MM.1S (cell line): ENCODE measurements around the gene LRRC4C.
A peak's percentile ranks its signal among the peaks of the same experiment; 100 is the strongest.

Source experiments
- DNase-seq: peaks from one replicate; pipeline ENCODE4 v3.0.0-alpha.2; 2015
- H2AFZ ChIP-seq: fragments of 300-600 bp; sonication (generic); 2 replicates; pipeline ENCODE4 v1.6.0; 2016; ENCODE audit warnings: antibody characterized with exemption, low read length
- H3F3A ChIP-seq: fragments of 300-600 bp; sonication (generic); 2 replicates; pipeline ENCODE4 v1.6.1; 2016; ENCODE audit warnings: mild to moderate bottlenecking, antibody characterized with exemption, low read length, moderate library complexity, mixed read lengths; ENCODE audit not compliant: insufficient read depth
- H3K27ac ChIP-seq: fragments of 300-600 bp; sonication (generic); 2 replicates; pipeline ENCODE4 v1.5.1; 2016; ENCODE audit warnings: mild to moderate bottlenecking, low read length
- H3K27me3 ChIP-seq: fragments of 300-600 bp; sonication (generic); replicated peaks from 2 replicates; pipeline ENCODE4 v1.6.0; 2016; ENCODE audit warnings: low read length; ENCODE audit not compliant: insufficient read depth
- H3K36me3 ChIP-seq: fragments of 300-600 bp; sonication (generic); replicated peaks from 2 replicates; pipeline ENCODE4 v1.6.1; 2016; ENCODE audit warnings: mild to moderate bottlenecking, low read length, mixed read lengths; ENCODE audit not compliant: insufficient read depth
- H3K4me1 ChIP-seq: fragments of 300-600 bp; sonication (generic); 2 replicates; pipeline ENCODE4 v1.6.1; 2016; ENCODE audit warnings: low read length, mixed read lengths
- H3K4me2 ChIP-seq: fragments of 300-600 bp; sonication (generic); 2 replicates; pipeline ENCODE4 v1.6.0; 2016; ENCODE audit warnings: low read depth, low read length
- H3K4me3 ChIP-seq: fragments of 300-600 bp; sonication (generic); 2 replicates; pipeline ENCODE4 v1.5.1; 2016; ENCODE audit warnings: low read length, mixed read lengths
- H3K79me2 ChIP-seq: fragments of 300-600 bp; sonication (generic); 2 replicates; pipeline ENCODE4 v1.6.1; 2016; ENCODE audit warnings: mixed run types, low read length, mixed read lengths
- H3K9ac ChIP-seq: fragments of 300-600 bp; sonication (generic); 2 replicates; pipeline ENCODE4 v1.6.1; 2016; ENCODE audit warnings: low read length, mixed read lengths
- H3K9me2 ChIP-seq: fragments of 300-600 bp; sonication (generic); replicated peaks from 2 replicates; pipeline ENCODE4 v1.6.1; 2016; ENCODE audit warnings: mild to moderate bottlenecking, low read length, mixed read lengths; ENCODE audit not compliant: insufficient read depth
- H3K9me3 ChIP-seq: fragments of 300-600 bp; sonication (generic); replicated peaks from 2 replicates; pipeline ENCODE4 v1.6.1; 2016; ENCODE audit warnings: mild to moderate bottlenecking, low read length, mixed read lengths; ENCODE audit not compliant: insufficient read depth
- H4K20me1 ChIP-seq: fragments of 300-600 bp; sonication (generic); 2 replicates; pipeline ENCODE4 v1.6.1; 2016; ENCODE audit warnings: mild to moderate bottlenecking, low read length, moderate library complexity, mixed read lengths; ENCODE audit not compliant: insufficient read depth
- CTCF ChIP-seq: fragments of 300-600 bp; sonication (generic); IDR thresholded peaks from 2 replicates; pipeline ENCODE4 v1.5.1; 2016; ENCODE audit warnings: antibody characterized with exemption, low read length, mixed read lengths
- EZH2 ChIP-seq: fragments of 300-600 bp; sonication (generic); optimal IDR thresholded peaks from 2 replicates; pipeline ENCODE3; 2017; ENCODE audit warnings: low read depth, mild to moderate bottlenecking, antibody characterized with exemption, low read length, mixed read lengths
- EZH2phosphoT487 ChIP-seq: fragments of 300-600 bp; sonication (generic); IDR thresholded peaks from 2 replicates; pipeline ENCODE4 v1.6.1; 2018; ENCODE audit warnings: antibody characterized with exemption, low read length

LRRC4C gene

DNA sequence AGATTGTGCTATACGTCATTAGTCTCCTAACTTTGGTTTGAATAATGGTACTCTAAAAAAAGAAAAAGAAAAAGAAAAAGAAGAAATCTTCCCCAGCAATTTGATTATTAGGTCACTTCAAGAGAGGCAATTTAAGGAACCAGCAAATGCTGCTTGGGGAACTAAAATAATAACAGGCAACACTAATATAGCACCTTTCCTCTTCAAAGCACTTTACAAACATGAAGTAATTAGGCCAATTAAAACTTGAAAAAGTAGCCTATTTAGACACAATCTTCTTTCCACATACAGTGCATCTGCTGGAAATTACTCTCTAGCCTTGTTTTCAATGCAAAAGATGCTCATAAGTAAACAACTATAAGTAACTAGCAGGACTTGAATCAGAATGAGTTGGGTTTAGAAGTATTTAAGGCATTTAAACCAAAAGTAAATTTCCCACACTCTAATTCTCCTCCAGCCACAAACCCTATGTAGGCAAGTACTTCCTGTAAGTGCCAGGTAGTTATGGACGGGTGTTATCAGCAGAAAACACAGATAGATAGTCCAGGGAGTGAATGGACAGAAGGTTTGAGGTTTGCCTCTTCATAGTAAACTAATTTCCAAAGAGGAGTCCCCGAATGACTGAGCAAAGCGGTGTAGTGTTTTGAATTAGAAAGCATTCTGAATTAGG, 44.5 kb downstream of the LRRC4C start:
- no peaks in the 10 kb centered on the region for H3K9me3 ChIP-seq
- H3K79me2 ChIP-seq = no peaks in the 10 kb centered on the region
- peaks cover 7% of the 10 kb centered on the region; the same call in 1 of the 2 replicates for H3F3A ChIP-seq
- TF ChIP-seq EZH2phosphoT487 (no peak), EZH2 (no peak)
- H3K9me2 ChIP-seq = no peaks in the 10 kb centered on the region
- H4K20me1 ChIP-seq = no peaks in the 10 kb centered on the region
- H3K4me3 ChIP-seq = no peak overlapping the region
- H2AFZ ChIP-seq = no peak overlapping the region
- no peaks in the 10 kb centered on the region for H3K36me3 ChIP-seq
- H3K9ac ChIP-seq = no peak overlapping the region
- peaks cover 23% of the 10 kb centered on the region for H3K4me1 ChIP-seq
- peak overlapping the region; percentile 46; the same call in 1 of the 2 replicates for H3K4me2 ChIP-seq
- no peak for DNase-seq
- no peak overlapping the region for H3K27ac ChIP-seq
- peaks cover 12% of the 10 kb centered on the region; the same call in 1 of the 2 replicates for H3K27me3 ChIP-seq

DNA sequence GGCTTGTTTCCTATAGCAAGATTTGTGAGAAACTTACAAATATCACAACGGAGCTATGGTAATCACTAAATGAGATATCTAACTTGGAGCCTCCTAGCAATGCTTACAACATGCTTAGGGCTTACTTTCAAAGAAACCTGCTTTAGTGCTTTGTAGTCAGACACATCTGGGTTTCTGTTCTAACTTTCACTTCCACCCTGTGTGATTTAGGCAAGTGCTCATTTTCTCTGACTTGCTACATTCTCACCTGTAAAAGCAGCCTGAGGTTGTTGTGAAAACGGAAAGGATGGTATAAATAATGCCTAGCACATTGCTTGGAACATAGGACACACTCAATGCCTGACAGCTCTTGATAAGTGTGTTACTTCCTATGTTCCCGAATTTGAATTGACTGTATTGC, 45.6 kb downstream of the LRRC4C start:
- Histone ChIP-seq H3K4me1 (peaks cover 18% of the 10 kb centered on the region), H3K27ac (peak overlapping the region; percentile 16; the same call in 1 of the 2 replicates), H3K9ac (no peak overlapping the region), H4K20me1 (no peaks in the 10 kb centered on the region), H3K4me3 (no peak overlapping the region), H3K9me2 (no peaks in the 10 kb centered on the region), H2AFZ (no peak overlapping the region), H3K36me3 (no peaks in the 10 kb centered on the region), H3F3A (peaks cover 7% of the 10 kb centered on the region; the same call in 1 of the 2 replicates), H3K4me2 (peak overlapping the region; percentile 46), H3K9me3 (no peaks in the 10 kb centered on the region), H3K27me3 (peaks cover 12% of the 10 kb centered on the region; the same call in 1 of the 2 replicates), H3K79me2 (no peaks in the 10 kb centered on the region)
- peak; percentile 88 for DNase-seq
- TF ChIP-seq CTCF (no peak), EZH2 (no peak), EZH2phosphoT487 (no peak)

- no peak for DNase-seq
- H3K9ac ChIP-seq = no peak overlapping the region
- H3K27ac ChIP-seq = no peak overlapping the region
- no peaks in the 10 kb centered on the region for H3F3A ChIP-seq
- H3K27me3 ChIP-seq = no peaks in the 10 kb centered on the region
- H4K20me1 ChIP-seq = no peaks in the 10 kb centered on the region
- H3K4me2 ChIP-seq = no peak overlapping the region
- no peaks in the 10 kb centered on the region for H3K9me3 ChIP-seq
- H3K36me3 ChIP-seq = no peaks in the 10 kb centered on the region
- H3K9me2 ChIP-seq = no peaks in the 10 kb centered on the region
- no peaks in the 10 kb centered on the region for H3K4me1 ChIP-seq
- H2AFZ ChIP-seq = no peak overlapping the region
- no peak for TF ChIP-seq EZH2phosphoT487
- TF ChIP-seq CTCF = no peak
- TF ChIP-seq EZH2 = no peak
- no peaks in the 10 kb centered on the region for H3K79me2 ChIP-seq
- no peak overlapping the region for H3K4me3 ChIP-seq
Observed at GRCh38 chr11:41405812-41406211, 53.6 kb downstream of the LRRC4C start.

DNA sequence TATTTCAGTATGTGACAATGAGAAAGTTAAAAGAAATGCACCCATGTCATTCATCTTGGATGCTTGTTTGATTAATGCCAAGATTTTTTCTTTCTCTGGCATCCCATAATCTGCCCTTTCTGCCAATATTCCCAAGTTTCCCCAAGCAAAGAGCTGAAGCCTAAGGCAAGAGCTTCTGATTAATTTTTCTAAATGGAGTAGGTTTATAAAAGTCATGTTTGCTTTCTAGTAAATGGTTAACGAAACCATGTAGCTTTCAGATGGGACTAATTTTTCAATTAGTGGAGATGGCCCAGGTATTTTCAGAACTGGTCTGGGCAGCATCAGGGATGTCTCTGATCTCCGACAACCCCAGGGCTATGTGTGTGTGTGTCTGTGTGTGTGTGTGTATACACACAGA, 55.3 kb downstream of the LRRC4C start:
- Histone ChIP-seq H3K4me3 (no peak overlapping the region), H2AFZ (no peak overlapping the region), H3K27ac (no peak overlapping the region), H3K4me1 (no peaks in the 10 kb centered on the region), H3K36me3 (no peaks in the 10 kb centered on the region), H3K9me3 (no peaks in the 10 kb centered on the region), H3K79me2 (no peaks in the 10 kb centered on the region), H3K4me2 (no peak overlapping the region), H3F3A (no peaks in the 10 kb centered on the region), H3K9me2 (no peaks in the 10 kb centered on the region), H3K9ac (no peak overlapping the region), H3K27me3 (no peaks in the 10 kb centered on the region), H4K20me1 (no peaks in the 10 kb centered on the region)
- no peak for DNase-seq
- TF ChIP-seq EZH2 (no peak), EZH2phosphoT487 (no peak), CTCF (no peak)
